H9 (cell line): Measurements from ENCODE around the gene LRRC3. TPM values are rescaled to one million over a fixed set of nuclear protein-coding genes. Genes with fewer than 3 reads are reported as not detected.
A peak's percentile ranks its signal among the peaks of the same experiment; 100 is the strongest.

Experiments
- DNase-seq: peaks from one replicate; pipeline ENCODE4 v3.0.0-alpha.2; 2017
- H2AFZ ChIP-seq: one replicate; pipeline ENCODE4 v1.6.1; 2013; ENCODE audit warnings: mild to moderate bottlenecking, low read length, control low read depth, moderate library complexity
- H2AK5ac ChIP-seq: 2 replicates; pipeline ENCODE4 v1.6.1; 2013; ENCODE audit warnings: low read length, control low read depth, mixed read lengths; ENCODE audit not compliant: insufficient read length
- H2BK120ac ChIP-seq: one replicate; pipeline ENCODE4 v1.6.1; 2013; ENCODE audit warnings: low read depth, mild to moderate bottlenecking, low read length, control low read depth, inconsistent platforms; ENCODE audit not compliant: poor library complexity, severe bottlenecking
- H2BK12ac ChIP-seq: 2 replicates; pipeline ENCODE4 v1.6.1; 2013; ENCODE audit warnings: low read length, control low read depth, mixed read lengths, low read depth; ENCODE audit not compliant: insufficient read length
- H2BK15ac ChIP-seq: 2 replicates; pipeline ENCODE4 v1.6.1; 2013; ENCODE audit warnings: low read depth, low read length, control low read depth
- H2BK20ac ChIP-seq: one replicate; pipeline ENCODE4 v1.6.1; 2013; ENCODE audit warnings: low read depth, mild to moderate bottlenecking, low read length, control low read depth, inconsistent platforms; ENCODE audit not compliant: poor library complexity, severe bottlenecking
- H2BK5ac ChIP-seq: 2 replicates; pipeline ENCODE4 v1.6.1; 2013; ENCODE audit warnings: low read length, control low read depth, mixed read lengths; ENCODE audit not compliant: insufficient read length
- H3K14ac ChIP-seq: 2 replicates; pipeline ENCODE4 v1.6.1; 2013; ENCODE audit warnings: low read length, control low read depth; ENCODE audit not compliant: insufficient read depth
- H3K18ac ChIP-seq: 2 replicates; pipeline ENCODE4 v1.6.1; 2013; ENCODE audit warnings: low read depth, mild to moderate bottlenecking, mixed read lengths, low read length, control low read depth; ENCODE audit not compliant: insufficient read length
- H3K23ac ChIP-seq: 2 replicates; pipeline ENCODE4 v1.6.1; 2013; ENCODE audit warnings: low read length, control low read depth, mixed read lengths, low read depth; ENCODE audit not compliant: insufficient read length
- H3K23me2 ChIP-seq: 2 replicates; pipeline ENCODE4 v1.6.1; 2013; ENCODE audit warnings: low read depth, mild to moderate bottlenecking, mixed read lengths, low read length, control low read depth; ENCODE audit not compliant: insufficient read length, poor library complexity, severe bottlenecking
- H3K27ac ChIP-seq: 2 replicates; pipeline ENCODE4 v1.5.1; 2013; ENCODE audit warnings: low read length, control low read depth, mixed read lengths, low read depth; ENCODE audit not compliant: insufficient read length
- H3K27me3 ChIP-seq: 2 replicates; pipeline ENCODE4 v1.6.1; 2013; ENCODE audit warnings: low read length, control low read depth, inconsistent platforms; ENCODE audit not compliant: insufficient read depth
- H3K4ac ChIP-seq: 2 replicates; pipeline ENCODE4 v1.6.1; 2013; ENCODE audit warnings: low read depth, mild to moderate bottlenecking, control low read depth, inconsistent platforms, low read length, moderate library complexity
- H3K4me1 ChIP-seq: 2 replicates; pipeline ENCODE4 v1.6.1; 2013; ENCODE audit warnings: low read length, control low read depth, inconsistent platforms; ENCODE audit not compliant: insufficient read depth
- H3K4me2 ChIP-seq: 2 replicates; pipeline ENCODE4 v1.6.1; 2013; ENCODE audit warnings: low read length, control low read depth, mixed read lengths; ENCODE audit not compliant: insufficient read length, insufficient read depth
- H3K56ac ChIP-seq: 2 replicates; pipeline ENCODE4 v1.6.1; 2013; ENCODE audit warnings: low read depth, mild to moderate bottlenecking, mixed read lengths, low read length, control low read depth; ENCODE audit not compliant: insufficient read length
- H3K79me1 ChIP-seq: 2 replicates; pipeline ENCODE4 v1.6.1; 2013; ENCODE audit warnings: low read depth, mild to moderate bottlenecking, moderate library complexity, low read length, control low read depth, inconsistent platforms; ENCODE audit not compliant: insufficient read depth, poor library complexity, severe bottlenecking
- H3K79me2 ChIP-seq: 2 replicates; pipeline ENCODE4 v1.6.1; 2013; ENCODE audit warnings: low read length, control low read depth, inconsistent platforms; ENCODE audit not compliant: insufficient read depth
- H3K9ac ChIP-seq: 2 replicates; pipeline ENCODE4 v1.6.1; 2013; ENCODE audit warnings: low read length, control low read depth, mixed read lengths; ENCODE audit not compliant: insufficient read length; ENCODE audit errors: extremely low read depth
- H3K9me3 ChIP-seq: one replicate; pipeline ENCODE4 v1.6.1; 2013; ENCODE audit warnings: low read depth, low read length, inconsistent platforms; ENCODE audit not compliant: control insufficient read depth
- H3T11ph ChIP-seq: one replicate; pipeline ENCODE4 v1.6.1; 2013; ENCODE audit warnings: mild to moderate bottlenecking, low read length, control low read depth, inconsistent platforms
- H4K20me1 ChIP-seq: one replicate; pipeline ENCODE4 v1.6.1; 2013; ENCODE audit not compliant: control insufficient read depth, insufficient read length, insufficient read depth
- H4K5ac ChIP-seq: 2 replicates; pipeline ENCODE4 v1.6.1; 2013; ENCODE audit warnings: low read depth, mild to moderate bottlenecking, mixed read lengths, low read length, control low read depth; ENCODE audit not compliant: insufficient read length
- H4K8ac ChIP-seq: replicated peaks from 2 replicates; pipeline ENCODE4 v1.6.1; 2013; ENCODE audit warnings: low read length, control low read depth, mixed read lengths, low read depth; ENCODE audit not compliant: insufficient read length
- H4K91ac ChIP-seq: 2 replicates; pipeline ENCODE4 v1.6.1; 2013; ENCODE audit warnings: low read depth, mild to moderate bottlenecking, moderate library complexity, mixed read lengths, low read length, control low read depth; ENCODE audit not compliant: insufficient read length
- H3K27ac Mint-ChIP-seq, 3 experiments: 2 replicates in 2 of 3; 3 replicates in 1 of 3; pipeline ENCODE4 v1.8.0; 2020 to 2021; ENCODE audit warnings: mixed read lengths in 3 of 3, mild to moderate bottlenecking in 1 of 3, moderate library complexity in 1 of 3
- H3K27me3 Mint-ChIP-seq: 2 replicates; pipeline ENCODE4 v1.8.0; 2021; ENCODE audit warnings: low read depth, mild to moderate bottlenecking, moderate library complexity, mixed read lengths
- H3K36me3 Mint-ChIP-seq, 3 experiments: 2 replicates in 2 of 3; 3 replicates in 1 of 3; pipeline ENCODE4 v1.8.0; 2020 to 2021; ENCODE audit warnings: low read depth in 3 of 3, mixed read lengths in 3 of 3; ENCODE audit not compliant: insufficient read depth in 1 of 3
- H3K4me1 Mint-ChIP-seq, 2 experiments: 2 replicates each; pipeline ENCODE4 v1.8.0; 2020; ENCODE audit warnings: mixed read lengths in 2 of 2
- H3K4me3 Mint-ChIP-seq, 2 experiments: 2 replicates in 1 of 2; 3 replicates in 1 of 2; pipeline ENCODE4 v1.8.0; 2020 to 2021; ENCODE audit warnings: mild to moderate bottlenecking in 2 of 2, mixed read lengths in 2 of 2, moderate library complexity in 1 of 2
- H3K9me3 Mint-ChIP-seq, 2 experiments: 2 replicates in 1 of 2; 3 replicates in 1 of 2; pipeline ENCODE4 v1.8.0; 2020; ENCODE audit warnings: mild to moderate bottlenecking in 2 of 2, mixed read lengths in 2 of 2, moderate library complexity in 1 of 2
- CTCF ChIP-seq: fragments of 200-600 bp; sonication (generic); conservative IDR thresholded peaks from 3 replicates; pipeline ENCODE4 v1.8.0; 2021; ENCODE audit warnings: antibody characterized with exemption, mild to moderate bottlenecking
- WGBS: extraction: QIAGEN DNeasy Blood & Tissue Kit; methylation state at CpG from one replicate; pipeline ENCODE4 v1.1.7; 2013; ENCODE audit warnings: missing lambda C conversion rate, low lambda C conversion rate, mixed read lengths; ENCODE audit not compliant: insufficient read length; ENCODE audit errors: extremely low coverage; 5-methylcytosine and 5-hydroxymethylcytosine counted together
- total RNA-seq: library from RNA; stranded (reverse); gene quantifications from 2 replicates; pipeline ENCODE4 v1.2.1, GENCODE V29; 2021

The LRRC3 gene
- total RNA-seq, 1 experiment from 2014 or later = 3.1 TPM

- no CpG with 5 or more reads among the region's 15 CpGs for WGBS
- Histone ChIP-seq H3K27ac (no peak overlapping the region), H4K91ac (no peak overlapping the region), H3K9me3 (no peaks in the 10 kb centered on the region), H2BK15ac (no peak overlapping the region), H3K14ac (no peak overlapping the region), H3K4me1 (no peaks in the 10 kb centered on the region), H3T11ph (no peak overlapping the region), H3K79me1 (no peaks in the 10 kb centered on the region), H2BK5ac (no peak overlapping the region), H3K27me3 (no peaks in the 10 kb centered on the region), H3K79me2 (no peaks in the 10 kb centered on the region), H4K8ac (no peak overlapping the region), H2BK120ac (no peak overlapping the region), H3K23ac (no peak overlapping the region), H3K23me2 (no peaks in the 10 kb centered on the region), H3K18ac (no peak overlapping the region), H2BK20ac (no peak overlapping the region), H3K4ac (no peak overlapping the region), H2AFZ (no peak overlapping the region), H2AK5ac (no peak overlapping the region), H3K9ac (no peak overlapping the region), H3K56ac (no peak overlapping the region), H4K20me1 (no peaks in the 10 kb centered on the region), H3K4me2 (no peak overlapping the region), H4K5ac (no peak overlapping the region), H2BK12ac (no peak overlapping the region)
- Mint-ChIP-seq H3K9me3 (no peaks in the 10 kb centered on the region; a peak in 1 of 5 replicates), H3K36me3 (peaks cover 0 to 2% (median 0%) of the 10 kb centered on the region in 3 experiments; a peak in 1 of 7 replicates), H3K27me3 (0 out of 2 replicates have a peak, but pooled peaks cover under 1% of the 10 kb centered on the region), H3K4me1 (peaks cover 0 to 8% of the 10 kb centered on the region in 2 experiments; a peak in 3 of 4 replicates), H3K27ac (no peak overlapping the region), H3K4me3 (no peak overlapping the region)
- TF ChIP-seq CTCF = no peak
- DNase-seq = peak; percentile 25
These were observed 6.2 kb downstream of the LRRC3 start for GRCh38 chr21:44461464-44462001.
